ENCODE results near the gene SCAP. TPM values are rescaled to one million over a fixed set of nuclear protein-coding genes. Genes with fewer than 3 reads are reported as not detected.

Gene SCAP
- total and polyA plus RNA-seq, 2 of the 13 experiments (the other 11 are each of a cell fraction or from before 2014, with no cell fraction given): 40.4 to 53.3 TPM

GRCh38 chr3:47381317-47382157, 94.2 kb downstream of the SCAP start (continued):
- TF ChIP-seq PHF5A (CRISPR knock-in tag; IDR thresholded peaks at IDR 0.05; ENCODE audit: low read depth, unreplicated experiment) (peak; percentile 28), ZNF543 (CRISPR knock-in tag; IDR thresholded peaks at IDR 0.05) (no peak), RBAK (CRISPR knock-in tag; IDR thresholded peaks at IDR 0.05) (no peak), NCOA1 (CRISPR knock-in tag; IDR thresholded peaks at IDR 0.05) (no peak), REPIN1 (CRISPR knock-in tag; IDR thresholded peaks at IDR 0.05; ENCODE audit: borderline replicate concordance, low read depth) (0 out of 2 replicates have a peak, but pooled peaks have one; percentile 12), ZNF414 (CRISPR knock-in tag; IDR thresholded peaks at IDR 0.05) (no peak), ARNTL (CRISPR knock-in tag; IDR thresholded peaks at IDR 0.05) (0 out of 2 replicates have a peak, but pooled peaks have one; percentile 67), ZNF362 (CRISPR knock-in tag; IDR thresholded peaks at IDR 0.05; ENCODE audit: borderline replicate concordance) (no peak), ZNF703 (CRISPR knock-in tag; IDR thresholded peaks at IDR 0.05; ENCODE audit: borderline replicate concordance) (no peak), ZNF329 (CRISPR knock-in tag; IDR thresholded peaks at IDR 0.05; ENCODE audit: low read depth) (peak; percentile 3; the same call in 1 of the 2 replicates), ZNF251 (CRISPR knock-in tag; IDR thresholded peaks at IDR 0.05) (no peak; the same call in 1 of the 2 replicates), GABPA (IDR thresholded peaks at IDR 0.05; ENCODE audit: low read depth, low read length) (no peak), GABPA (CRISPR knock-in tag; IDR thresholded peaks at IDR 0.05; ENCODE audit: low read depth) (no peak), MEIS2 (CRISPR knock-in tag; IDR thresholded peaks at IDR 0.05) (no peak), ZBTB42 (CRISPR knock-in tag; IDR thresholded peaks at IDR 0.05) (no peak), ZC3H4 (CRISPR knock-in tag; IDR thresholded peaks at IDR 0.05; ENCODE audit: borderline replicate concordance) (no peak), CREB3 (CRISPR knock-in tag; IDR thresholded peaks at IDR 0.05) (0 out of 2 replicates have a peak, but pooled peaks have one; percentile 0), SNAPC5 (CRISPR knock-in tag; IDR thresholded peaks at IDR 0.05; ENCODE audit: borderline replicate concordance) (no peak), TCF7 (IDR thresholded peaks at IDR 0.05; ENCODE audit: low read depth) (no peak), ZNF768 (CRISPR knock-in tag; IDR thresholded peaks at IDR 0.05) (no peak; the same call in 1 of the 2 replicates), ZKSCAN5 (CRISPR knock-in tag; IDR thresholded peaks at IDR 0.05) (no peak)
- TF ChIP-seq, protein P1, sequence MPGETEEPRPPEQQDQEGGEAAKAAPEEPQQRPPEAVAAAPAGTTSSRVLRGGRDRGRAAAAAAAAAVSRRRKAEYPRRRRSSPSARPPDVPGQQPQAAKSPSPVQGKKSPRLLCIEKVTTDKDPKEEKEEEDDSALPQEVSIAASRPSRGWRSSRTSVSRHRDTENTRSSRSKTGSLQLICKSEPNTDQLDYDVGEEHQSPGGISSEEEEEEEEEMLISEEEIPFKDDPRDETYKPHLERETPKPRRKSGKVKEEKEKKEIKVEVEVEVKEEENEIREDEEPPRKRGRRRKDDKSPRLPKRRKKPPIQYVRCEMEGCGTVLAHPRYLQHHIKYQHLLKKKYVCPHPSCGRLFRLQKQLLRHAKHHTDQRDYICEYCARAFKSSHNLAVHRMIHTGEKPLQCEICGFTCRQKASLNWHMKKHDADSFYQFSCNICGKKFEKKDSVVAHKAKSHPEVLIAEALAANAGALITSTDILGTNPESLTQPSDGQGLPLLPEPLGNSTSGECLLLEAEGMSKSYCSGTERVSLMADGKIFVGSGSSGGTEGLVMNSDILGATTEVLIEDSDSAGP (CRISPR knock-in tag; IDR thresholded peaks at IDR 0.05; ENCODE audit: borderline replicate concordance): peak; percentile 57; the same call in 1 of the 2 replicates
- TF ChIP-seq, protein P2, sequence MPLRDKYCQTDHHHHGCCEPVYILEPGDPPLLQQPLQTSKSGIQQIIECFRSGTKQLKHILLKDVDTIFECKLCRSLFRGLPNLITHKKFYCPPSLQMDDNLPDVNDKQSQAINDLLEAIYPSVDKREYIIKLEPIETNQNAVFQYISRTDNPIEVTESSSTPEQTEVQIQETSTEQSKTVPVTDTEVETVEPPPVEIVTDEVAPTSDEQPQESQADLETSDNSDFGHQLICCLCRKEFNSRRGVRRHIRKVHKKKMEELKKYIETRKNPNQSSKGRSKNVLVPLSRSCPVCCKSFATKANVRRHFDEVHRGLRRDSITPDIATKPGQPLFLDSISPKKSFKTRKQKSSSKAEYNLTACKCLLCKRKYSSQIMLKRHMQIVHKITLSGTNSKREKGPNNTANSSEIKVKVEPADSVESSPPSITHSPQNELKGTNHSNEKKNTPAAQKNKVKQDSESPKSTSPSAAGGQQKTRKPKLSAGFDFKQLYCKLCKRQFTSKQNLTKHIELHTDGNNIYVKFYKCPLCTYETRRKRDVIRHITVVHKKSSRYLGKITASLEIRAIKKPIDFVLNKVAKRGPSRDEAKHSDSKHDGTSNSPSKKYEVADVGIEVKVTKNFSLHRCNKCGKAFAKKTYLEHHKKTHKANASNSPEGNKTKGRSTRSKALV (CRISPR knock-in tag; IDR thresholded peaks at IDR 0.05): no peak

All from HepG2 (cell line).